Measurements from ENCODE around the gene MDFIC.

DNA sequence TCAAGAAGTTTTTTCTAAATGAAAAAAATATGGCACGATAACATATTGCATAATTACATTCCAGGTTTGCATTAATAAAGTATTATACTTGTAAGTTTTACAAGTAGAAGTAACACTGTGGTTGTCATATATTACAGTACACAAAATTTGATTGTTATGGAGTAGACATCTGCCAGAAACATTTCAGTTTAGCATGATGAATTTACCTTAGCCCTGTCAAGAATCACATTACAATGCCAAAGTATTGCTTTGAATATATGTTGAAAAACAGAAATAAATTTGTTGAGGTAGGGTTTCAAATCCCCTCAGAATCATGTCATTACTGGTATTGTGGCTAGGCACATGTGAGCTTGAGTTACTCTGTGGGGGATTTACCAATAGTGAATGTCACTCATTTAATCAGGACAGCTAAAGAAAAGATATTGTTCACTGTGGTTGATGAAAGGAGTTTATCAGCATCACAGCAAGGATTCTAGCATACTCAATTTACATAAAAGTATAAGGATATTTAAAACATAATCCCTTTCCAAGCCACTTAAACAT, 112.1 kb downstream of the MDFIC start:
- TF ChIP-seq, protein P1, sequence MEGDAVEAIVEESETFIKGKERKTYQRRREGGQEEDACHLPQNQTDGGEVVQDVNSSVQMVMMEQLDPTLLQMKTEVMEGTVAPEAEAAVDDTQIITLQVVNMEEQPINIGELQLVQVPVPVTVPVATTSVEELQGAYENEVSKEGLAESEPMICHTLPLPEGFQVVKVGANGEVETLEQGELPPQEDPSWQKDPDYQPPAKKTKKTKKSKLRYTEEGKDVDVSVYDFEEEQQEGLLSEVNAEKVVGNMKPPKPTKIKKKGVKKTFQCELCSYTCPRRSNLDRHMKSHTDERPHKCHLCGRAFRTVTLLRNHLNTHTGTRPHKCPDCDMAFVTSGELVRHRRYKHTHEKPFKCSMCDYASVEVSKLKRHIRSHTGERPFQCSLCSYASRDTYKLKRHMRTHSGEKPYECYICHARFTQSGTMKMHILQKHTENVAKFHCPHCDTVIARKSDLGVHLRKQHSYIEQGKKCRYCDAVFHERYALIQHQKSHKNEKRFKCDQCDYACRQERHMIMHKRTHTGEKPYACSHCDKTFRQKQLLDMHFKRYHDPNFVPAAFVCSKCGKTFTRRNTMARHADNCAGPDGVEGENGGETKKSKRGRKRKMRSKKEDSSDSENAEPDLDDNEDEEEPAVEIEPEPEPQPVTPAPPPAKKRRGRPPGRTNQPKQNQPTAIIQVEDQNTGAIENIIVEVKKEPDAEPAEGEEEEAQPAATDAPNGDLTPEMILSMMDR (IDR thresholded peaks at IDR 0.05) = no peak
- TF ChIP-seq EZH2 (IDR thresholded peaks at IDR 0.05) = no peak
- no peak for TF ChIP-seq EZH2phosphoT487 (IDR thresholded peaks at IDR 0.05)
